Left lung (tissue), 10 donors: ENCODE measurements around the gene LCORL. TPM values are rescaled to one million over a fixed set of nuclear protein-coding genes. Genes with fewer than 3 reads are reported as not detected.

Experiments used
- ATAC-seq: fragments of 200-7000 bp; cut with Tn5 transposase; one replicate; pipeline ENCODE4 v1.9.1; 2020; ENCODE audit warnings: moderate library complexity
- DNase-seq, 4 donors: peaks; one replicate each; pipeline ENCODE4 v3.0.0-alpha.2; 2013 to 2020
- H3K27ac ChIP-seq, 2 donors: fragments of 200-600 bp; sonication (generic) in 1 of 2; one replicate each; pipeline versions ENCODE4 v1.5.0 to v1.8.0; 2020 to 2021
- H3K27me3 ChIP-seq, 2 donors: fragments of 200-600 bp; sonication (generic) in 1 of 2; one replicate each; pipeline versions ENCODE4 v1.5.0 to v1.8.0; 2020 to 2021
- H3K36me3 ChIP-seq, 2 donors: fragments of 200-600 bp; sonication (generic) in 1 of 2; one replicate each; pipeline versions ENCODE4 v1.5.0 to v1.8.0; 2020 to 2021
- H3K4me1 ChIP-seq, 2 donors: fragments of 200-600 bp; one replicate each; pipeline ENCODE4 v1.8.0; 2021
- H3K4me3 ChIP-seq, 2 donors: fragments of 200-600 bp; sonication (generic) in 1 of 2; one replicate each; pipeline versions ENCODE4 v1.5.0 to v1.8.0; 2020 to 2021; ENCODE audit warnings: mild to moderate bottlenecking in 1 of 2
- H3K9me3 ChIP-seq, 2 donors: fragments of 200-600 bp; sonication (generic) in 1 of 2; one replicate each; pipeline versions ENCODE4 v1.5.0 to v1.8.0; 2020 to 2021
- CTCF ChIP-seq, 2 donors: fragments of 200-600 bp; sonication (generic) in 1 of 2; IDR thresholded peaks; one replicate each; pipeline versions ENCODE4 v1.5.0 to v1.8.0; 2021; ENCODE audit warnings: antibody characterized with exemption in 2 of 2
- intact Hi-C, 2 donors: fragments of 100-400 bp; cut with DNase I; formaldehyde crosslinking; loops; one replicate each; pipeline versions ENCODE4 v1.11.2 to v1.14.2; 2022
- polyA plus RNA-seq, 6 donors: library from polyadenylated mRNA; unstranded; fragments of 120-200 nt; gene quantifications; one replicate each; pipeline ENCODE4 v1.2.1, GENCODE V29; 2013; ENCODE audit not compliant: insufficient read length in 6 of 6
- total RNA-seq, 2 donors: library from RNA; stranded (reverse); fragmentation: NEBNext Ultra II Directional; extraction: Animal tissue kit (Norgen Biotek cat#: 25700); gene quantifications; one replicate each; pipeline ENCODE4 v1.2.1, GENCODE V29; 2021
- donor health status: DM: no; HTN: yes; CAD: no.
- donor health status: DM: no; HTN: no; CAD: no.

LCORL gene
- total and polyA plus RNA-seq, 8 donors = 12.2 to 20.9 (median 17.5) TPM

- no peaks in the 10 kb centered on the region for H3K27me3 ChIP-seq
- DNase-seq (no peak), ATAC-seq (no peak)
- no peak overlapping the region for H3K4me3 ChIP-seq
- no peaks in the 10 kb centered on the region for H3K36me3 ChIP-seq
- no peaks in the 10 kb centered on the region for H3K9me3 ChIP-seq
- H3K27ac ChIP-seq = no peak overlapping the region
- intact Hi-C loops = no loop called here
- no peaks in the 10 kb centered on the region for H3K4me1 ChIP-seq
- TF ChIP-seq CTCF (IDR thresholded peaks at IDR 0.05) = no peak
Observed at GRCh38 chr4:17876943-17877342, 144.6 kb downstream of the LCORL start.

- no peak for TF ChIP-seq CTCF (IDR thresholded peaks at IDR 0.05)
- H3K9me3 ChIP-seq = no peaks in the 10 kb centered on the region
- ATAC-seq (no peak), DNase-seq (no peak)
- H3K27me3 ChIP-seq = no peaks in the 10 kb centered on the region
- H3K36me3 ChIP-seq = no peaks in the 10 kb centered on the region
- no peak overlapping the region for H3K27ac ChIP-seq
- intact Hi-C loops = no loop called here
- no peaks in the 10 kb centered on the region for H3K4me1 ChIP-seq
- H3K4me3 ChIP-seq = no peak overlapping the region
Observed at GRCh38 chr4:17875402-17876070, 146.0 kb downstream of the LCORL start.

- Histone ChIP-seq H3K36me3 (no peaks in the 10 kb centered on the region), H3K27ac (no peak overlapping the region), H3K9me3 (no peaks in the 10 kb centered on the region), H3K4me3 (no peak overlapping the region), H3K4me1 (no peaks in the 10 kb centered on the region), H3K27me3 (no peaks in the 10 kb centered on the region)
- DNase-seq (no peak), ATAC-seq (no peak)
- no peak for TF ChIP-seq CTCF (IDR thresholded peaks at IDR 0.05)
- intact Hi-C loops = no loop called here
Observed at GRCh38 chr4:17869327-17869726, 152.2 kb downstream of the LCORL start.

GRCh38 chr4:17867276-17867675 is 154.3 kb downstream of the LCORL start:
- intact Hi-C loops = no loop called here
- DNase-seq (no peak), ATAC-seq (no peak)
- no peaks in the 10 kb centered on the region for H3K27me3 ChIP-seq
- H3K36me3 ChIP-seq = no peaks in the 10 kb centered on the region
- H3K4me3 ChIP-seq = no peak overlapping the region
- no peaks in the 10 kb centered on the region for H3K4me1 ChIP-seq
- no peak for TF ChIP-seq CTCF (IDR thresholded peaks at IDR 0.05)
- H3K27ac ChIP-seq = no peak overlapping the region
- H3K9me3 ChIP-seq = peaks cover 0 to 4% of the 10 kb centered on the region in 2 donors

- intact Hi-C loops = no loop called here
Observed at GRCh38 chr4:17866810-17867209, 154.7 kb downstream of the LCORL start.

More at GRCh38 chr4:17866810-17867209, 154.7 kb downstream of the LCORL start:
- TF ChIP-seq CTCF (IDR thresholded peaks at IDR 0.05) = no peak
- H3K27ac ChIP-seq = no peak overlapping the region
- no peak overlapping the region for H3K4me3 ChIP-seq
- no peaks in the 10 kb centered on the region for H3K36me3 ChIP-seq
- peaks cover 0 to 8% of the 10 kb centered on the region in 2 donors for H3K9me3 ChIP-seq
- ATAC-seq = no peak
- H3K4me1 ChIP-seq = no peaks in the 10 kb centered on the region
- H3K27me3 ChIP-seq = no peaks in the 10 kb centered on the region
- DNase-seq = no peak
